ENCODE measurements around the gene AIMP1.
"Not testable (repeated sequence)": the region's sequence is repeated elsewhere in the genome, so short reads cannot be mapped to it uniquely, and the experiment has no call there.

AIMP1 gene

DNA sequence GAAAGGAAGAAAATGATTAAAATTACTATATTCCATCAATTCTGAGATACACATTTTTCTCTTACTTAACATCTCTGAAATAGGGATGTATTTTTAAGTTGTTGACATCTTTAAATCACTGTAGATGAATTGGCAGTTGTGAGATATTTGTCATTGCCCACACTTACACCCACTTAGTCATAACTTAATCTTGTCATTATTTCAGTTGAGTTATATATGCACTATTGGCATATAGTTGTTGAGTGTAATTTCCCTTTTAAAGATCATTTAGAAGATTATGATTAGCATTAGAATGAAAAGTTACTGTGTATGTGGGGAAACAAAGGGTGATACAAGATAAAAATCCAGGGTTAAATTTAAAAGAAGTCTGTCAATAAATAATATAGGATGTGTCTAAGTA lies 2.2 kb downstream of the AIMP1 start:
- Histone ChIP-seq H3K27ac (ENCODE audit: extremely low read depth, low read depth, low read length) (no peak overlapping the region), H3K36me3 (ENCODE audit: control insufficient read depth in 2 of 2, insufficient read depth in 1 of 2, low read length in 2 of 2) (peaks cover 0 to 10% of the 10 kb centered on the region in 2 experiments; a peak in 1 of 3 replicates), H3K9me3 (ENCODE audit: control insufficient read depth, insufficient read depth, low read depth, low read length) (no peaks in the 10 kb centered on the region), H3K4me1 (ENCODE audit: control insufficient read depth, insufficient read depth, low read length) (no peaks in the 10 kb centered on the region), H3K4me3 (ENCODE audit: low read depth, low read length) (no peak overlapping the region)
- CTCF ChIA-PET: no interaction called here
- POLR2A ChIA-PET: no interaction called here
- TF ChIP-seq ZNF514 (tag by site-specific recombination; IDR thresholded peaks at IDR 0.05): no peak
- no peak for TF ChIP-seq ZNF416 (tag by site-specific recombination; IDR thresholded peaks at IDR 0.05)
- no peak for TF ChIP-seq ZBTB21 (tag by site-specific recombination; IDR thresholded peaks at IDR 0.05)

DNA sequence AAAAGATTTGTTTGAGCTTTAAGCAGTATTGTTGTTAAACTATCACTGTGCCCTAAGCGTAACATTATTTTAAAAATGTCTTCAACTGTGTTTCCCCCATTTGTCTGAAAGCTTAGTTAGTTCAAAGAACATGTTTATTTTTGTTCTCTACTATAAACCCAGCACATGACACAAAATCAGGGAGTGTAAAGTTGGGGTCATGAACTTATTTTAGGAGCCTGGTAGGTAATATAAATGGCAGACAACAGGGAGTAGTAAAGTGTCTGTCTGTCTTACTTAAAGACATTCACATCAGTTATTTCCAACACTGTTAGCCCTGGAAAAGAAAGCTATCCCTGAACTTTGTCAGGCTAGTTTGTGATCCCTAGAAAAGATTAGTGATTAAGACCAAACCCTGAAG lies 3.9 kb downstream of the AIMP1 start:
- H3K9me3 ChIP-seq (ENCODE audit: control insufficient read depth, insufficient read depth, low read depth, low read length): no peaks in the 10 kb centered on the region
- H3K27ac ChIP-seq (ENCODE audit: extremely low read depth, low read depth, low read length): no peak overlapping the region
- ChIA-PET CTCF (interaction anchor here (0.6 to 0.7 kb wide), 2 partner anchors 11 to 853 kb away, joined by 3 read pairs; no protein-coding TSS in a partner anchor), POLR2A (no interaction called here)
- H3K36me3 ChIP-seq (ENCODE audit: control insufficient read depth in 2 of 2, insufficient read depth in 1 of 2, low read length in 2 of 2): peaks cover under 1 to 10% of the 10 kb centered on the region in 2 experiments; a peak in 1 of 3 replicates
- H3K4me1 ChIP-seq (ENCODE audit: control insufficient read depth, insufficient read depth, low read length): no peaks in the 10 kb centered on the region
- TF ChIP-seq, protein P1, sequence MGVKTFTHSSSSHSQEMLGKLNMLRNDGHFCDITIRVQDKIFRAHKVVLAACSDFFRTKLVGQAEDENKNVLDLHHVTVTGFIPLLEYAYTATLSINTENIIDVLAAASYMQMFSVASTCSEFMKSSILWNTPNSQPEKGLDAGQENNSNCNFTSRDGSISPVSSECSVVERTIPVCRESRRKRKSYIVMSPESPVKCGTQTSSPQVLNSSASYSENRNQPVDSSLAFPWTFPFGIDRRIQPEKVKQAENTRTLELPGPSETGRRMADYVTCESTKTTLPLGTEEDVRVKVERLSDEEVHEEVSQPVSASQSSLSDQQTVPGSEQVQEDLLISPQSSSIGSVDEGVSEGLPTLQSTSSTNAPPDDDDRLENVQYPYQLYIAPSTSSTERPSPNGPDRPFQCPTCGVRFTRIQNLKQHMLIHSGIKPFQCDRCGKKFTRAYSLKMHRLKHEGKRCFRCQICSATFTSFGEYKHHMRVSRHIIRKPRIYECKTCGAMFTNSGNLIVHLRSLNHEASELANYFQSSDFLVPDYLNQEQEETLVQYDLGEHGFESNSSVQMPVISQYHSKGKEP (tag by site-specific recombination; IDR thresholded peaks at IDR 0.05): no peak
- TF ChIP-seq ZNF76 (tag by site-specific recombination; IDR thresholded peaks at IDR 0.05; ENCODE audit: borderline replicate concordance, low read depth) (no peak), ZNF707 (tag by site-specific recombination; IDR thresholded peaks at IDR 0.05) (no peak), ZNF610 (tag by site-specific recombination; IDR thresholded peaks at IDR 0.05; ENCODE audit: borderline replicate concordance) (no peak), ZNF837 (tag by site-specific recombination; IDR thresholded peaks at IDR 0.05) (no peak), ZNF777 (tag by site-specific recombination; IDR thresholded peaks at IDR 0.05; ENCODE audit: borderline replicate concordance) (no peak), ZNF157 (tag by site-specific recombination; IDR thresholded peaks at IDR 0.05) (no peak), ZNF747 (tag by site-specific recombination; IDR thresholded peaks at IDR 0.05) (no peak), ZNF274 (IDR thresholded peaks at IDR 0.05; ENCODE audit: low read length) (no peak), ZNF274 (tag by site-specific recombination; IDR thresholded peaks at IDR 0.05; ENCODE audit: borderline replicate concordance) (no peak), ZNF768 (tag by site-specific recombination; IDR thresholded peaks at IDR 0.05) (no peak)
- TF ChIP-seq, protein P2, sequence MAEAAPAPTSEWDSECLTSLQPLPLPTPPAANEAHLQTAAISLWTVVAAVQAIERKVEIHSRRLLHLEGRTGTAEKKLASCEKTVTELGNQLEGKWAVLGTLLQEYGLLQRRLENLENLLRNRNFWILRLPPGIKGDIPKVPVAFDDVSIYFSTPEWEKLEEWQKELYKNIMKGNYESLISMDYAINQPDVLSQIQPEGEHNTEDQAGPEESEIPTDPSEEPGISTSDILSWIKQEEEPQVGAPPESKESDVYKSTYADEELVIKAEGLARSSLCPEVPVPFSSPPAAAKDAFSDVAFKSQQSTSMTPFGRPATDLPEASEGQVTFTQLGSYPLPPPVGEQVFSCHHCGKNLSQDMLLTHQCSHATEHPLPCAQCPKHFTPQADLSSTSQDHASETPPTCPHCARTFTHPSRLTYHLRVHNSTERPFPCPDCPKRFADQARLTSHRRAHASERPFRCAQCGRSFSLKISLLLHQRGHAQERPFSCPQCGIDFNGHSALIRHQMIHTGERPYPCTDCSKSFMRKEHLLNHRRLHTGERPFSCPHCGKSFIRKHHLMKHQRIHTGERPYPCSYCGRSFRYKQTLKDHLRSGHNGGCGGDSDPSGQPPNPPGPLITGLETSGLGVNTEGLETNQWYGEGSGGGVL (tag by site-specific recombination; IDR thresholded peaks at IDR 0.05): no peak
- TF ChIP-seq, protein P3, sequence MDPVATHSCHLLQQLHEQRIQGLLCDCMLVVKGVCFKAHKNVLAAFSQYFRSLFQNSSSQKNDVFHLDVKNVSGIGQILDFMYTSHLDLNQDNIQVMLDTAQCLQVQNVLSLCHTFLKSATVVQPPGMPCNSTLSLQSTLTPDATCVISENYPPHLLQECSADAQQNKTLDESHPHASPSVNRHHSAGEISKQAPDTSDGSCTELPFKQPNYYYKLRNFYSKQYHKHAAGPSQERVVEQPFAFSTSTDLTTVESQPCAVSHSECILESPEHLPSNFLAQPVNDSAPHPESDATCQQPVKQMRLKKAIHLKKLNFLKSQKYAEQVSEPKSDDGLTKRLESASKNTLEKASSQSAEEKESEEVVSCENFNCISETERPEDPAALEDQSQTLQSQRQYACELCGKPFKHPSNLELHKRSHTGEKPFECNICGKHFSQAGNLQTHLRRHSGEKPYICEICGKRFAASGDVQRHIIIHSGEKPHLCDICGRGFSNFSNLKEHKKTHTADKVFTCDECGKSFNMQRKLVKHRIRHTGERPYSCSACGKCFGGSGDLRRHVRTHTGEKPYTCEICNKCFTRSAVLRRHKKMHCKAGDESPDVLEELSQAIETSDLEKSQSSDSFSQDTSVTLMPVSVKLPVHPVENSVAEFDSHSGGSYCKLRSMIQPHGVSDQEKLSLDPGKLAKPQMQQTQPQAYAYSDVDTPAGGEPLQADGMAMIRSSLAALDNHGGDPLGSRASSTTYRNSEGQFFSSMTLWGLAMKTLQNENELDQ (tag by site-specific recombination; IDR thresholded peaks at IDR 0.05; ENCODE audit: low read depth): no peak
- TF ChIP-seq, protein P4, sequence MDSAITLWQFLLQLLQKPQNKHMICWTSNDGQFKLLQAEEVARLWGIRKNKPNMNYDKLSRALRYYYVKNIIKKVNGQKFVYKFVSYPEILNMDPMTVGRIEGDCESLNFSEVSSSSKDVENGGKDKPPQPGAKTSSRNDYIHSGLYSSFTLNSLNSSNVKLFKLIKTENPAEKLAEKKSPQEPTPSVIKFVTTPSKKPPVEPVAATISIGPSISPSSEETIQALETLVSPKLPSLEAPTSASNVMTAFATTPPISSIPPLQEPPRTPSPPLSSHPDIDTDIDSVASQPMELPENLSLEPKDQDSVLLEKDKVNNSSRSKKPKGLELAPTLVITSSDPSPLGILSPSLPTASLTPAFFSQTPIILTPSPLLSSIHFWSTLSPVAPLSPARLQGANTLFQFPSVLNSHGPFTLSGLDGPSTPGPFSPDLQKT (IDR thresholded peaks at IDR 0.05; ENCODE audit: borderline replicate concordance, low read depth, low read length): no peak
- TF ChIP-seq, protein P5, sequence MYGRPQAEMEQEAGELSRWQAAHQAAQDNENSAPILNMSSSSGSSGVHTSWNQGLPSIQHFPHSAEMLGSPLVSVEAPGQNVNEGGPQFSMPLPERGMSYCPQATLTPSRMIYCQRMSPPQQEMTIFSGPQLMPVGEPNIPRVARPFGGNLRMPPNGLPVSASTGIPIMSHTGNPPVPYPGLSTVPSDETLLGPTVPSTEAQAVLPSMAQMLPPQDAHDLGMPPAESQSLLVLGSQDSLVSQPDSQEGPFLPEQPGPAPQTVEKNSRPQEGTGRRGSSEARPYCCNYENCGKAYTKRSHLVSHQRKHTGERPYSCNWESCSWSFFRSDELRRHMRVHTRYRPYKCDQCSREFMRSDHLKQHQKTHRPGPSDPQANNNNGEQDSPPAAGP (tag by site-specific recombination; IDR thresholded peaks at IDR 0.05): no peak
- H3K4me3 ChIP-seq (ENCODE audit: low read depth, low read length): no peak overlapping the region

DNA sequence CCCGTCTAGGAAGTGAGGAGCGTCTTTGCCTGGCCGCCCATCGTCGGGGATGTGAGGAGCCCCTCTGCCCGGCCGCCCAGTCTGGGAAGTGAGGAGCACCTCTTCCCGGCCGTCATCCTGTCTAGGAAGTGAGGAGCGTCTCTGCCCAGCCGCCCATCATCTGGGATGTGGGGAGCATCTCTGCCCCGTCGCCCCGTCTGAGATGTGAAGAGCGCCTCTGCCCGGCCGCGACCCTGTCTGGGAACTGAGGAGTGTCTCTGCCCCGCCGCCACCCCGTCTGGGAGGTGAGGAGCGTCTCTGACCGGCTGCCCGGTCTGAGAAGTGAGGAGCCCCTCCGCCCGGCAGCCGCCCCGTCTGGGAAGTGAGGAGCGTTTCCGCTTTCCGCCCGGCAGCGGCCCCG lies 4.8 kb downstream of the AIMP1 start:
- H3K4me3 ChIP-seq (ENCODE audit: low read depth, low read length); H3K9me3 ChIP-seq (ENCODE audit: control insufficient read depth, insufficient read depth, low read depth, low read length); H3K4me1 ChIP-seq (ENCODE audit: control insufficient read depth, insufficient read depth, low read length); CTCF ChIA-PET; POLR2A ChIA-PET; H3K27ac ChIP-seq (ENCODE audit: extremely low read depth, low read depth, low read length): not testable (repeated sequence)
- peaks cover 3 to 15% of the 10 kb centered on the region in 2 experiments; a peak in 1 of 3 replicates for H3K36me3 ChIP-seq (ENCODE audit: control insufficient read depth in 2 of 2, insufficient read depth in 1 of 2, low read length in 2 of 2)
